NB4 (cell line): ENCODE data around the gene CWC22.
A peak's percentile ranks its signal among the peaks of the same experiment; 100 is the strongest.

Experiments used
- DNase-seq: peaks from one replicate; pipeline ENCODE4 v3.0.0; 2010; ENCODE audit warnings: low read depth
- H3K4me3 ChIP-seq: one replicate; pipeline ENCODE4 v1.5.1; 2011; ENCODE audit warnings: mild to moderate bottlenecking, low read depth, low read length, moderate library complexity
- MAX ChIP-seq: IDR thresholded peaks from 2 replicates; pipeline ENCODE4 v1.6.1; 2011; ENCODE audit warnings: low read depth, low read length
- MYC ChIP-seq: IDR thresholded peaks from 2 replicates; pipeline ENCODE4 v1.6.1; 2011; ENCODE audit warnings: low read depth, low read length
- POLR2A ChIP-seq: IDR thresholded peaks from 2 replicates; pipeline ENCODE4 v1.6.1; 2011; ENCODE audit warnings: mild to moderate bottlenecking; ENCODE audit not compliant: insufficient read length; ENCODE audit errors: extremely low read depth
- TF ChIP-seq, protein P1 (sequence below): IDR thresholded peaks from one replicate; pipeline ENCODE4 v1.5.1; 2012; ENCODE audit warnings: low read depth, low read length

Gene CWC22

DNA sequence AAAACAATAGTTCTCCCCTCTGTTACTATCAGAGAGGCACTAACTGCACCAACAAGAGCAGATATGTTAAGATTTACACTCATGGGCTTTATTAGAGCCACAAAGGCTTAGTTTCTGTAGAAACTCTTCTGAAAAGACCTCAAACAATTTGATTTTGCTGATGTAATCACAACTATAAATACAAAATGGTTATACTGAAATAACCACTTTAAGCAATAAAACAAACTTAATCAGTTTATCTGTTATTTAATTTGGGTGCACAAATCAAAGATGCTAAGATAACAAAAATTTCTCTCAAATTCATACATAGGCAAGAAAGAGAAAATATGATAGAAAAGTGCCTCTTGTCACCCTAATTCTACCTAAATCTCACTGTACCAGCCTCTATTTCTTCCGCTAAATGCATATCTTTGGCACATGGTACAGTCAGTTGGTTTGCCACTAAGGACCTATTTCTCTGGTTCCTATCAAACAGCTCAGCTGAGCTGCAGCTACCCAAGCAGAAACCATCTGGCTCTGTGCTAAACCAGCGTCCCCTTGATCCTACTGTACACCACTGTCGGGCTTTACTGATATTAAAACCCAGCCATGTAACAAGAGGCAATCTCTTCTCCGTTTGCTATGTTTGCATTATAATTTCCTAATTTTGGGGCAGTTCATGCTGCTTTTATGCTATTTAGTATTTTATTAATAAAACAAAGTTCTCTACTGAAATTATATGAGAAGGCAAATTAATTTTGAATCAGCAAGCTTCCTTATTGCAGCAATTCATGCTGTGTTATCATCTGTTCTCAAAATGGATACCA, 60.1 kb downstream of the CWC22 start:
- no peak for DNase-seq
- TF ChIP-seq MAX (no peak), POLR2A (no peak), MYC (no peak)
- TF ChIP-seq, protein P1, sequence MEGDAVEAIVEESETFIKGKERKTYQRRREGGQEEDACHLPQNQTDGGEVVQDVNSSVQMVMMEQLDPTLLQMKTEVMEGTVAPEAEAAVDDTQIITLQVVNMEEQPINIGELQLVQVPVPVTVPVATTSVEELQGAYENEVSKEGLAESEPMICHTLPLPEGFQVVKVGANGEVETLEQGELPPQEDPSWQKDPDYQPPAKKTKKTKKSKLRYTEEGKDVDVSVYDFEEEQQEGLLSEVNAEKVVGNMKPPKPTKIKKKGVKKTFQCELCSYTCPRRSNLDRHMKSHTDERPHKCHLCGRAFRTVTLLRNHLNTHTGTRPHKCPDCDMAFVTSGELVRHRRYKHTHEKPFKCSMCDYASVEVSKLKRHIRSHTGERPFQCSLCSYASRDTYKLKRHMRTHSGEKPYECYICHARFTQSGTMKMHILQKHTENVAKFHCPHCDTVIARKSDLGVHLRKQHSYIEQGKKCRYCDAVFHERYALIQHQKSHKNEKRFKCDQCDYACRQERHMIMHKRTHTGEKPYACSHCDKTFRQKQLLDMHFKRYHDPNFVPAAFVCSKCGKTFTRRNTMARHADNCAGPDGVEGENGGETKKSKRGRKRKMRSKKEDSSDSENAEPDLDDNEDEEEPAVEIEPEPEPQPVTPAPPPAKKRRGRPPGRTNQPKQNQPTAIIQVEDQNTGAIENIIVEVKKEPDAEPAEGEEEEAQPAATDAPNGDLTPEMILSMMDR = no peak
- no peak overlapping the region for H3K4me3 ChIP-seq

DNA sequence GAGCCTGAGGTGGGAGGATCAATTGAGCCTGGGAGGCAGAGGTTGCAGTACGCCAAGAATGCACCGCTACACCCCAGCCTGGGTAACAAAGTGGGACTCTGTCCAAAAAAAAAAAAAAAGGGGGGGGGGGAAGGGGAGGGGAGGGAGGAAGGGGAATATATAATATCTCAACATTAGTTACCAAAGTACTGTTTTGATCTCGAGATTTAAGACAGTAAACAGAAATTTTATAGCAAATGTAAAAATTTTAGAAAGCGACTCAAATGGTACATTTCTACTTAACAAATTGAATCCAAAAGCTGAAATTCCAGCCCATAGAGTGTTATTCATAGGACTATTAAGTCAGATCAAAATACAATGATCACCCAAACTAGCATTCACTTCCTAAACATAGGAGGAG, 60.8 kb downstream of the CWC22 start:
- H3K4me3 ChIP-seq = no peak overlapping the region
- DNase-seq = no peak
- TF ChIP-seq MYC = no peak
- TF ChIP-seq, protein P1 = no peak
- TF ChIP-seq POLR2A = no peak
- TF ChIP-seq MAX = no peak

- no peak for TF ChIP-seq MAX
- no peak for TF ChIP-seq POLR2A
- no peak overlapping the region for H3K4me3 ChIP-seq
- no peak for DNase-seq
Observed at GRCh38 chr2:179939259-179939658, 67.8 kb downstream of the CWC22 start.

- TF ChIP-seq MYC = no peak
- TF ChIP-seq, protein P1 = no peak
- TF ChIP-seq MAX = no peak
- DNase-seq = no peak
Observed at GRCh38 chr2:179938026-179938425, 69.1 kb downstream of the CWC22 start.

GRCh38 chr2:179936654-179937053, 70.4 kb downstream of the CWC22 start:
- no peak overlapping the region for H3K4me3 ChIP-seq
- TF ChIP-seq POLR2A = no peak
- no peak for TF ChIP-seq MYC
- no peak for TF ChIP-seq MAX
- TF ChIP-seq, protein P1 = peak; percentile 82
- DNase-seq = peak; percentile 49

More at GRCh38 chr2:179938026-179938425, 69.1 kb downstream of the CWC22 start:
- no peak overlapping the region for H3K4me3 ChIP-seq

GRCh38 chr2:179936141-179936540, 71.0 kb downstream of the CWC22 start:
- DNase-seq = no peak
- TF ChIP-seq, protein P1 = no peak
- TF ChIP-seq POLR2A = no peak
- no peak for TF ChIP-seq MYC
- no peak for TF ChIP-seq MAX
- H3K4me3 ChIP-seq = no peak overlapping the region
